Measurements from ENCODE around the gene NPC2. TPM values are rescaled to one million over a fixed set of nuclear protein-coding genes. Genes with fewer than 3 reads are reported as not detected.

NPC2 gene
- total RNA-seq, 1 experiment from 2014 or later: 137 TPM

DNA sequence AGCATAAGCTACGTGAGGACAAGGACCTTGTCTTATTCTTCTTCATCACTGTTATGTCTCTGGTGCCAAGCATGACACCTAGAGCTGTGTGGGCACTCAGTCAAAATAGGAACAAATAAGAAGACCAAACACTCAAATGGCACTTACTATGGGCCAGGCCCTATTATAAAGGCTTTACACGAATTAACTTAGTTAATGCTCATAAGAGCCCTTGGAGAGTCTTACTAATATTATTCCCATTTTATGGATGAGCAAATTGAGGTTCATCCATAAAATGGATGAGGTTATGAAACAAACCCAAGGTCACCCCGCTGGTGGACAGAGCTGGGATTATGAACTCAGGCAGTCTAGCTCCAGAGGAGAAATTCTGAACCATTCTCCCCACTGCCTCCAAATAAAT is 48.1 kb upstream of the NPC2 start:
- Histone ChIP-seq H2BK120ac (ENCODE audit: low read depth, low read length, poor library complexity, severe bottlenecking) (no peak overlapping the region), H2BK12ac (ENCODE audit: insufficient read length, low read depth, low read length) (no peak overlapping the region), H2BK15ac (ENCODE audit: low read depth, low read length) (no peak overlapping the region), H3K27me3 (ENCODE audit: insufficient read depth, low read length) (no peaks in the 10 kb centered on the region), H3K79me2 (ENCODE audit: insufficient read depth, low read length) (no peaks in the 10 kb centered on the region), H4K5ac (ENCODE audit: insufficient read length, low read depth, low read length) (no peak overlapping the region), H3K4ac (ENCODE audit: low read depth, low read length) (no peak overlapping the region), H2BK5ac (ENCODE audit: insufficient read length, low read length) (no peak overlapping the region), H3T11ph (ENCODE audit: low read length) (no peak overlapping the region), H4K91ac (ENCODE audit: insufficient read length, low read depth, low read length) (no peak overlapping the region), H2AFZ (ENCODE audit: low read length) (no peak overlapping the region), H3K14ac (ENCODE audit: insufficient read depth, low read length) (no peak overlapping the region), H3K23ac (ENCODE audit: insufficient read length, low read depth, low read length) (no peak overlapping the region), H4K20me1 (ENCODE audit: control insufficient read depth, insufficient read depth, insufficient read length) (no peaks in the 10 kb centered on the region), H2BK20ac (ENCODE audit: low read depth, low read length, poor library complexity, severe bottlenecking) (no peak overlapping the region), H3K4me2 (ENCODE audit: insufficient read depth, insufficient read length, low read length) (no peak overlapping the region), H3K18ac (ENCODE audit: insufficient read length, low read depth, low read length) (no peak overlapping the region), H2AK5ac (ENCODE audit: insufficient read length, low read length) (no peak overlapping the region), H3K9ac (ENCODE audit: extremely low read depth, insufficient read length, low read length) (no peak overlapping the region), H3K27ac (ENCODE audit: insufficient read length, low read depth, low read length) (no peak overlapping the region), H3K9me3 (ENCODE audit: control insufficient read depth, low read depth, low read length) (no peaks in the 10 kb centered on the region), H3K79me1 (ENCODE audit: insufficient read depth, low read depth, low read length, poor library complexity, severe bottlenecking) (no peaks in the 10 kb centered on the region), H3K23me2 (ENCODE audit: insufficient read length, low read depth, low read length, poor library complexity, severe bottlenecking) (no peaks in the 10 kb centered on the region), H3K4me1 (ENCODE audit: insufficient read depth, low read length) (no peaks in the 10 kb centered on the region), H4K8ac (replicated peaks; ENCODE audit: insufficient read length, low read depth, low read length) (no peak overlapping the region), H3K56ac (ENCODE audit: insufficient read length, low read depth, low read length) (no peak overlapping the region)
- Mint-ChIP-seq H3K4me1 (peaks cover 1 to 4% of the 10 kb centered on the region in 2 experiments), H3K27ac (no peak overlapping the region), H3K36me3 (ENCODE audit: insufficient read depth in 1 of 3, low read depth in 3 of 3) (no peaks in the 10 kb centered on the region), H3K4me3 (no peak overlapping the region), H3K27me3 (ENCODE audit: low read depth) (no peaks in the 10 kb centered on the region; the same call in none of the 2 replicates), H3K9me3 (no peaks in the 10 kb centered on the region)
- TF ChIP-seq, protein P1, sequence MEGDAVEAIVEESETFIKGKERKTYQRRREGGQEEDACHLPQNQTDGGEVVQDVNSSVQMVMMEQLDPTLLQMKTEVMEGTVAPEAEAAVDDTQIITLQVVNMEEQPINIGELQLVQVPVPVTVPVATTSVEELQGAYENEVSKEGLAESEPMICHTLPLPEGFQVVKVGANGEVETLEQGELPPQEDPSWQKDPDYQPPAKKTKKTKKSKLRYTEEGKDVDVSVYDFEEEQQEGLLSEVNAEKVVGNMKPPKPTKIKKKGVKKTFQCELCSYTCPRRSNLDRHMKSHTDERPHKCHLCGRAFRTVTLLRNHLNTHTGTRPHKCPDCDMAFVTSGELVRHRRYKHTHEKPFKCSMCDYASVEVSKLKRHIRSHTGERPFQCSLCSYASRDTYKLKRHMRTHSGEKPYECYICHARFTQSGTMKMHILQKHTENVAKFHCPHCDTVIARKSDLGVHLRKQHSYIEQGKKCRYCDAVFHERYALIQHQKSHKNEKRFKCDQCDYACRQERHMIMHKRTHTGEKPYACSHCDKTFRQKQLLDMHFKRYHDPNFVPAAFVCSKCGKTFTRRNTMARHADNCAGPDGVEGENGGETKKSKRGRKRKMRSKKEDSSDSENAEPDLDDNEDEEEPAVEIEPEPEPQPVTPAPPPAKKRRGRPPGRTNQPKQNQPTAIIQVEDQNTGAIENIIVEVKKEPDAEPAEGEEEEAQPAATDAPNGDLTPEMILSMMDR (conservative IDR thresholded peaks at IDR 0.05): no peak
- no CpG with 5 or more reads among the region's 3 CpGs for WGBS (ENCODE audit: extremely low coverage, insufficient read length, low lambda C conversion rate)
- no peak for DNase-seq
